Mammary epithelial cell (primary cell): ENCODE measurements around the gene STAB2.

ENCODE experiments used
- CTCF ChIP-seq, 2 donors: IDR thresholded peaks in 1 of 2; conservative IDR thresholded peaks in 1 of 2; 2 replicates each; pipeline ENCODE4 v1.5.1; 2011 to 2012; ENCODE audit warnings: inconsistent platforms in 2 of 2, low read length in 2 of 2, mild to moderate bottlenecking in 2 of 2, control low read depth in 1 of 2, low read depth in 1 of 2; ENCODE audit not compliant: insufficient read depth in 1 of 2; ENCODE audit errors: extremely low read depth in 1 of 2
- EZH2 ChIP-seq: IDR thresholded peaks from 2 replicates; pipeline ENCODE4 v1.6.1; 2012; ENCODE audit warnings: low read length, inconsistent platforms, borderline replicate concordance

DNA sequence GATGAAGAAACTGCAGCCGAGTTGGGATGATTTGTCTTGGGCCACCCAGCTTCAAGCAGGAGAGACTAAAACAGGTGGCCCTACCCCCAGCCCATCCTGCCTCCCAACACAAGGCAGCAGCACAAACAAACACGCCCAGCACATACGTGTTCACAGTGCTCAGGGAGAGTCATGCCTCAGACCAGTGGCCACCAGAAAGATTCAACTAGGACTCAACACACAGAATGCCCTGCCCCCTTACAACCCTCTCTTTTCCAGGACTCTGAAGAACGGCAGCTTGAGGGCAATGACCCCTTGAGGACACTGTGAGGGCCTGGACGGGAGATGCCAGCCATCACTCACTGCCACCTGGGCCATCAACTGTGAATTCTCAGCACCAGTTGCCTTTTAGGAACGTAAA is 179.0 kb downstream of the STAB2 start:
- TF ChIP-seq CTCF (conservative IDR thresholded peaks at IDR 0.05 in 1 of 2, IDR thresholded peaks at IDR 0.05 in 1 of 2; ENCODE audit: extremely low read depth in 1 of 2, insufficient read depth in 1 of 2, low read depth in 1 of 2, low read length in 2 of 2) (no peak), EZH2 (no peak)
